Stimulated activated CD8-positive, alpha-beta memory T cell treated with anti-CD3 and anti-CD28 coated beads, Interleukin-4, amount 100 ng/mL, for 48 hours (primary cell): ENCODE data around the gene FAM187B.
A peak's percentile ranks its signal among the peaks of the same experiment; 100 is the strongest.

Experiments
- DNase-seq: peaks from one replicate; pipeline ENCODE4 v3.0.0-alpha.2; 2020

Gene FAM187B

GRCh38 chr19:35228177-35228930 lies at the start of gene FAM187B:
Gene FAM187B, minus strand, starts transcription at chr19:35228739. Its CDS starts 59 bp downstream, at chr19:35228680.
- DNase-seq: peak; percentile 17

DNA sequence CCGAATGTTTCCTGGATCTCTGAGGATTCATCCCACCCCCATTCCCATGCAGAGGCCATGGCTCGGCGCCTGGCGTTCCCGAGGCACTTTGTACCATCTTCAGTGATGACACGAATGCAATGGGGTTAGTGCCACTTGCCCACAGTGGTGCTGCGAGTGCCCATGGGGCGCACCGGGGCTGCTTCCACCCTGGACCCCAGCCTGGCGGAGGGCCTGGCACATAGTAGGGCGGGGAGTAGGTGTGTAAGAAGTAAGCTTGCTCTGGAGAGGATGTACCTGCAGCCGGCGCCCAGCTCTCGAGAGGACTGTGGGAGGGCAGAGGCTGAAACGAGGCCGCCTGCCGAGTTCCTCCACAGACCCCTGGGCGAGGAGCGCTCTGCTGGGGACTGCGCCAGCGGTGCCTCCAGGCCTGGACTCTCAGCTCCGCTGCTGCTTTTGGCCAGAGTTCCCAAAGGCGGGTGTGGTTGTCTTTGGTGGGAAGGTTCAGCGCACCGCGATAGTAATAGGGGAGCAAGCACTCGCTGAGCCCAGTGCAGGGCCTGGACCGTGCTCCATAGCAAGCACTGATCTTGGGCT lies 48.3 kb upstream of the FAM187B start:
- no peak for DNase-seq

DNA sequence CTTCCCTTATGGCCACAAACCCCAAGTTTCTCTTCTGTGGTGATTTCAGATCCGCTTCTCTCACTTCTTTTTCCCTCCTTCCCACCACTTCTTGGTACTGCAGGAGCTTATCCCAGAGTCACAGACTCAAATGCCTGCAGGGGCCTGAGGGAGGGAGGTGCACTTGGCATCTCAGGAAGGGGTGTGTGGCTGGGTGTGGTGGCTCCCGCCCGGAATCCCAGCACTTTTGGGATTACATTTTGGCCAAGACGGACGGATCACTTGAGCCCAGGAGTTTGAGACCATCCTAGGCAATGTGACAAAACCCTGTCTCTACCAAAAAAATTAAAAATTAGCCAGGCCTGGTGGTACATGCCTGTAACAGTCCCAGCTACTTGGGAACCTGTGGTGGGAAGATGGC lies 45.8 kb upstream of the FAM187B start:
- no peak for DNase-seq

DNA sequence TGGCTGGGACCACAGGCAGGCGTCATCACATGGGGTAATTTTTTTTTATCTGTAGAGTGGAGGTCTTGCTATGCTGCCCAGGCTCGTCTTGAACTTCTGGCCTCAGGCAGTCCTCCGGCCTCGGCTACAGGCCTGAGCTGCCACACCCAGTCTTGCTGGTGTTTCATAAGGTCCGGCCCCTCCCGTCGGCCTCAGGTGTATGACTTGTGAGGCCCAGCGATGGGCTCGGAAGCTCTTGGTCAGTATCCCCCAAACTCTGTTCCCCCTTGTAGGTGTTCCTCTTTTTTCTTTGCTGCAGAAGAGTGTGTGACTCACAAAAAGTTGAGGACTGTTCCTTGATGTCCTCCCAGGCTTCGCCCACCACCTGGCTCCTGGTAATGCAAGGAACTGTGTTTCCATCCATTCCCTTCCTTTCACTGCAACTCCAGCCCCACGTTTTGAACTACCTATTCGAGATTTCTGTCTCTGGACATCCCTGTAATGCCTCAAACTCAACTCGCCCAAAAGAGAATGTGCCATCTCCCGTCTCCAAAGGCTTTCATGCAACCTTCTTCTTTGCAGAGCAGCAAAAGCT lies 45.2 kb upstream of the FAM187B start:
- no peak for DNase-seq

- no peak for DNase-seq
These were observed 44.6 kb upstream of the FAM187B start for GRCh38 chr19:35272954-35273649.

DNA sequence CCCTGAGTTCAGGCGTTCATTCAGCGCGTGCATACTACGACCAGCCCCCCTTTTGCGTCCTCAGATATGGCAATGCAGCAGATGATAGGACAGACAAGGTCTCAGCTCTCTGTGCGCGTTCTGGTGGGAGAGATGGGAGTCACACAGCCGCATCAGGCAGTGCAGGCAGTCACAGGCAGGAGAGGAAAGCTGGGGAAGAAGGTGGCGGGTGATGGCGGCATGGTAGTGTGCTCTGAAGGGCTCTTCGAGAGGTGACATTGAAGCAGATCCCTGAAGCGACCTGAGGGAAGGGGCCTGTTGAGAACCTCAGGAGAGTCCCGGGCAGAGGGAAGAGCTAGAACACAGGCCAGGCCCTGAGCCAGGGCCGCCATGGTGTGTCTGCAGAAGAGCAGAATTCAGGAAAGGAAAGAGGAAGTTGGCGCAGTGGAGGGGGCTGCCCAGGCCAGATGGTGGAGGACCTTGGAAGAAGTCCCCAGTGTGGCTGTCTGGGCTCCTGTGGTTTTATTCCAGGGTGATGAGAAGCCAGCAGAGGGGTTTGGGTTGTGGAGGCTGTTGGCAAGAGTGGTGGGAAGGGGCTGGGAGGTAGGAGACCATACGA lies 43.7 kb upstream of the FAM187B start:
- DNase-seq: no peak

- DNase-seq: no peak
These were observed 43.0 kb upstream of the FAM187B start for GRCh38 chr19:35271546-35271945.

DNA sequence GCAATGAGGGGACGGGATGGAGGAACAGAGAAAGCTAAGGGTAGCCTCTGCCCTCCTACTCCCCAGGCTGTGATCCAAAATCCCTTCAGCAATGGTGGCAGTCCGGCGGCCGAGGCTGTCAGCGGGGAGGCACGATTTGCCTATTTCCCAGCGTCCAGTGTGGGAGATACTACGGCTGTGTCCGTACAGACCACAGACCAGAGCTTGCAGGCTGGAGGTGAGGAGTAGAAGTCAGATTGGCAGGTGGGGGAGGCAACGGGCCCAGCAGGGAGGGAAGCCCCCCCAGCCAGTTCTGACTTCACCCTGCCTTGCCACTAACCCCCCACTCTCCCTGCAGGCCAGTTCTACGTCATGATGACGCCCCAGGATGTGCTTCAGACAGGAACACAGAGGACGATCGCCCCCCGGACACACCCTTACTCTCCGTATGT lies 41.9 kb upstream of the FAM187B start:
- no peak for DNase-seq

DNA sequence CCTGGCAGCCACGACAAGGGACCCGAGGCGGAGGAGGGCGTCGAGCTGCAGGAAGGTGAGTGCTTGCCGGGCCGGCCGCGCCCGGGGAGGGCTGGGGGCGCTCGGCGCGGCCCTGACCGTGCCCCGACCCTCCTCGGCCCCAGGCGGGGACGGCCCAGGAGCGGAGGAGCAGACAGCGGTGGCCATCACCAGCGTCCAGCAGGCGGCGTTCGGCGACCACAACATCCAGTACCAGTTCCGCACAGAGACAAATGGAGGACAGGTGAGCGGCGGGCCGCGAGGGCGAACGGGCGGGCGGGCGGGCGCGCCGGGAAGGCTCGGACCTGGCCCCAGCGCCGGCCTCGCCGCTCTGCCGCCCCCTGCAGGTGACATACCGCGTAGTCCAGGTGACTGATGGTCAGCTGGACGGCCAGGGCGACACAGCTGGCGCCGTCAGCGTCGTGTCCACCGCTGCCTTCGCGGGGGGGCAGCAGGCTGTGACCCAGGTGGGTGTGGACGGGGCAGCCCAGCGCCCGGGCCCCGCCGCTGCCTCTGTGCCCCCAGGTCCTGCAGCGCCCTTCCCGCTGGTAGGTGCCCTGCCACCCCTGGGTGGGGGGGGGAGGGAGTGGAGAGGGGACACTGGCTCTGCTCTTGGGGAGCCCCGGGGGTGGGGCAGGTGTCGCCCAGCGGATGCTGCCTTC lies 41.0 kb upstream of the FAM187B start:
- peak; percentile 84 for DNase-seq

DNA sequence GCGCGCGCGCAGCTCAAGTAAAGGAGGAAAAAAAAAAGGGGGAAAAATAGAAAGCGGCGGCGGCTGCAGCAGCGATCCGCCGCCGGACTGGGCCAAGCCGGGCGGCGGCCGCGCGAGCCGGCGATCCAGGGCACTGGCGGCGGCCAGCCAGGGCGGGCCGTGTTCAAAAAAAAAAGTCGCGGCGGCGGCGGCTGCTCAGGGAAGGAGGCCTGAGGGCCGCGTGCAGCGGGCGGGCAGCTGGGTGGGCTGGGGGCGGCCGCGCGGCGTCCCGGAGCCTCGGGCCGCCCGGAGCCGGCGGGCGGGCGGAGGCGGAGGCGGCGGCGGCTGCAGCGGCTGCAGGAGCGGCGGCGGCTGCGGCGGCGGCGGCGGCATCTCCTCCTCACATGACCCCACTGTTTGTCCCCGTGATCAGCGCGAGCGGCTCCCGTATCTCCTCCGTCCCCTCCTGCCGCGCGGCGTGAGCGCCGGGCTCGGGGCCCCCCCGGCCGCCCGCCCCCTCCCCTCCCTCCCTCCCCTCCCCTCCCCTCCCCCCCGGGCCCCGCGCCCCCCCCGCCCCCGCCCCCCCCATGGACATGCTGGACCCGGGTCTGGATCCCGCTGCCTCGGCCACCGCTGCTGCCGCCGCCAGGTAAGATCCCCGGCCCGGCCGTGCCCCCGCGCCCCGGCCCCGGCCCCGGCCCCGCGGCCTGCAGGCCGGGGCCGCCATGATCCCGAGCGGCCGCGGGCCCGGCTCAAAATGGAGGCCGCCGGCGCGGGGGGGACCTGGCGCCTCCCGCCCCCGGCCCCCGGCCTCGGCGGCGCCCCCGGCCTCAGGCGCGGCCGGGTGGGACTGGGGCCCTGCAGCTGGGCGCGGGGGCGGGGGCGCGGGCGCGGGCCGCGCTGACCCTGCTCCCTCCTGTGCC lies 40.2 kb upstream of the FAM187B start, which contains the start of gene USF2:
USF2 (plus strand) TSS at position 427 of the 902 bp plus-strand sequence; CDS start at position 567, 140 bp downstream.
- DNase-seq: peak; percentile 77

DNA sequence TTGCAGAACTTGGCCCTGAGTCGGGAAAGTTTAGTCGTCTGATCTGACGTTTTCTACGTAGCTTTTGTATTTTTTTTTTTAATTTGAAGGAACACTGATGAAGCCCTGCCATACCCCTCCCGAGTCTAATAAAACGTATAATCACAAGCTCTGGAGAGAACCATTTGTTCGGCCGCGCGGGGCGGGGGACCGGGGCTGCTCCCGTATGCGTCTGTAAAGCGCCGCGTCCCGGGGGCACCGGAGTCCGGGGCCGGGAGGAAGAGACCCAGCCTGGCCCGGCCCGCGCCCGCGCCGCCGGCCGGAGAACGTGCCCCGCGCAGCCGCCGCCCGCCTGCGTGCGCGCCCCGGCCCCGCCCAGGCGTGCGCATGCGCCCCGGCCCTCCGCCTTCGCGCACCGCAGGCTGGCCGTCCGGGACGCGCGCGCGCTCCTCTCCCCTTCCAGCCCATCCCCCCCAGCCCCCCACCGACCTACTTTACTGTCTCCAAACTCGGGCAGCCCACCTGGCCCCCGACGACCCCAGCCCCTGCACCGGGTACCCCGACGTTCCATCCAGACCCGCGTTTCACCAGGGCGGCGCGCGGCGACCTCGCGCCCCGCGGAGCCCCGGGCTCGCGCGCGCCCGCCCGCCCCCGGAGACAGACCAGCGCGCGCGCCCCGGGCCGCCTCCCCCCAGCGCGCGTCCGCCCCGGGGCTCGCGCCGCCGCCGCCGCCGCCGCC lies 39.4 kb upstream of the FAM187B start:
- peak; percentile 79 for DNase-seq

DNA sequence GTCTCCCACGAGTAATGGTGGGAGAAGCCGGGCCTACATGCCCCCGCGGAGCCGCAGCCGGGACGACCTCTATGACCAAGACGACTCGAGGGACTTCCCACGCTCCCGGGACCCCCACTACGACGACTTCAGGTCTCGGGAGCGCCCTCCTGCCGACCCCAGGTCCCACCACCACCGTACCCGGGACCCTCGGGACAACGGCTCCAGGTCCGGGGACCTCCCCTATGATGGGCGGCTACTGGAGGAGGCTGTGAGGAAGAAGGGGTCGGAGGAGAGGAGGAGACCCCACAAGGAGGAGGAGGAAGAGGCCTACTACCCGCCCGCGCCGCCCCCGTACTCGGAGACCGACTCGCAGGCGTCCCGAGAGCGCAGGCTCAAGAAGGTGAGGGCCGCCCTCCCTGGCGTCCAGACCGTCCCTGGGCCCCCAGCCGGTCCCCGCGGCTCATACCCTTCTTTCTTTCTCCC lies 38.8 kb upstream of the FAM187B start:
- DNase-seq: peak; percentile 69

DNA sequence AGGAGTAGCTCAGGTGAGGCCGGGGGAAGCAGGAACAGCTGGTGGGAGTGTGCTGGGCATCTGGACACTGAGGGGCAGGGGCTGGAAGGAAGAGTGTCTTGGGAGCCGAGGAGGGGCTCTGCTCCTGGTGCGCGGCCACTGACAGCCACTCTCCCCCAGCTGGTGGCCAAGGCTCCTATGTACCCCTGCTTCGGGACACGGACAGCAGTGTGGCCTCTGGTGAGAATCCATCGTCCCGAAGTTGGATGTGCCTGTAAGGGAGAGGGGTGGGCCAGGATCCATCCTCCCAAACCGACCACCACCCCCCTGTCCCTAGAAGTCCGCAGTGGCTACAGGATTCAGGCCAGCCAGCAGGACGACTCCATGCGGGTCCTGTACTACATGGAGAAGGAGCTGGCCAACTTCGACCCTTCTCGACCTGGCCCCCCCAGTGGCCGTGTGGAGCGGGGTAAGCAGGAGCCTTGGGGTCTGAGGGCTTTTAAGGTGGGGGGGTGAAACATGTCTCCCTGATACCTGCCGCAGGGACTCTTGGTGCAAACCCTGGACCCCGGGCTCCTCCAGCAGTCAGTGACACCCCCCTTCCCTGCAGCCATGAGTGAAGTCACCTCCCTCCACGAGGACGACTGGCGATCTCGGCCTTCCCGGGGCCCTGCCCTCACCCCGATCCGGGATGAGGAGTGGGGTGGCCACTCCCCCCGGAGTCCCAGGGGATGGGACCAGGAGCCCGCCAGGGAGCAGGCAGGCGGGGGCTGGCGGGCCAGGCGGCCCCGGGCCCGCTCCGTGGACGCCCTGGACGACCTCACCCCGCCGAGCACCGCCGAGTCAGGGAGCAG lies 38.2 kb upstream of the FAM187B start:
- DNase-seq: peak; percentile 46

DNA sequence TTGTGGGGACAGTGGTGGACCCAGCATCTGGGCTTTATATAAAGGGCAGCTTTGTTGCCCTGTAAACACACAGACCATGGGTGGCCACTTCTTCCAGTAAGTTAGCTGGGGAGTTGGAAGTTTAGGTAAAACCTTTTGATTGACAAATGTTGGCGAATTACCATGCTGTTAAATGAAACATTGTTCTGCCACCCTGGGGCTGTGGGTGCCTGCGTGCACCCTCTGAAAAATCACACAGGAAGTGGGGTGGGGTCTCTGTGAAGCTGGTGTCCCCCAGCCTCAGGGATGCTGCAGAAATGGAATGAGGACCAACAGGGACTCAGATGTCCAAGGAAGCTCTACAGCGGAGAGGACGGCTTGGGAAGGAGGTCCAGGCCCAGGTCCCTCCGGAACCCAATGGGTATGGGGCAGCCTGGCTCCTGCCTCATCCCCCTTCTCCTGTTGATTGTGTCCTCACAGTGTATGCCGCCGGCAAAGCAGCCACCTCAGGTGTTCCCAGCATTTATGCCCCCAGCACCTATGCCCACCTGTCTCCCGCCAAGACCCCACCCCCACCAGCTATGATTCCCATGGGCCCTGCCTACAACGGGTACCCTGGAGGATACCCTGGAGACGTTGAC lies 37.5 kb upstream of the FAM187B start:
- peak; percentile 20 for DNase-seq

- no peak for DNase-seq
These were observed 36.8 kb upstream of the FAM187B start for GRCh38 chr19:35265126-35265899.

DNA sequence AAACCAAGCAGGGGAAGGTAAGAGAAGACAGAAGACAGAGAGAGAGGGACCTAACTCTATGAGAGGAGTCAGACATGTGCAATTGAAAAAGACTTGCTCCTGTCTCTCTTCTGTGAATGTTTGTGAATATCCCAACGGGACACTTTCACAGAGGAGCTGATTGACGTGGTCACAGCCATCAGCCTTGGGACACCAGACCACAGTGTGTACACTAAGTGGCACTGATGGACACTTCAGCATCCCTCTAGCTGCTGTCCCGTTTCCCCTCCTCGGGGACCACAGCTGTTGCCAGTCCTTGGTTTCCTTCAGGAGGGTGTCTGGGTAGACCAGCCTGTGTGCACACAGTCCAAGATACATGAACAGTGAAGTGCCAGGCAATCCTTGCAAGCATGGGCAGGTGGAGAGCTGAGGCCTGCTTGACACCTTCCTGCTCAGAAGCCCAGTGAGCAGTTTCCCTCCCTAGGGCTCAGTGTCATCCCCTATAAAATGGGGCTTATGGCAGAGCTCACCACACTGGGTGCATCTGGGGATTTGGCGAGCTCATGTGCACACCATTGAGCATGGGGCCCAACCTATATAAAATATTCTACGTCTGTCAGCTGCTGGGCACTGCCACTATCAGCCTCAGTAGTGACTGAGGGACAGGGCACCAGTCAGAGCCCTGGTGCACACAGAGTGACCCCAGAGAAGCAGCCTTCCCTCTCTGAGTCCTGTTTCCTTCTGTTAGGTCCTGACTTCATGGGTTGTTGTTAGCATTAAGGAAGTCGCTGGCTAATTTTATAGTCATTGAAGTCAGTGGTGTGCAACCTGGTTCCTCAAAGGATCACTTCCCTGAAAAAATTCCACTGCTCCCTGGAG lies 36.0 kb upstream of the FAM187B start:
- peak; percentile 22 for DNase-seq

GRCh38 chr19:35262101-35262761 lies 33.7 kb upstream of the FAM187B start:
- peak; percentile 19 for DNase-seq
